K562 (cell line): ENCODE results near the gene DIPK1A. TPM values are rescaled to one million over a fixed set of nuclear protein-coding genes. Genes with fewer than 3 reads are reported as not detected.

ENCODE experiments used
- CCNT2 ChIP-seq: IDR thresholded peaks from 2 replicates; pipeline ENCODE4 v1.6.1; 2011; ENCODE audit warnings: borderline replicate concordance, low read depth, mild to moderate bottlenecking, moderate library complexity, mixed read lengths, low read length; ENCODE audit not compliant: insufficient read length; ENCODE audit errors: extremely low read depth
- L3MBTL2 ChIP-seq: fragments of 450-650 bp; IDR thresholded peaks from 2 replicates; pipeline ENCODE4 v1.6.1; 2016; ENCODE audit warnings: mild to moderate bottlenecking, moderate library complexity
- MAFF ChIP-seq: IDR thresholded peaks from 2 replicates; pipeline ENCODE4 v1.6.1; 2012; ENCODE audit warnings: low read length, improper control_type of control experiment
- NR2C2 ChIP-seq, 2 experiments: fragments of 200-800 bp in 1 of 2; sonication (Bioruptor generic) in 1 of 2; sonication (generic) in 1 of 2; formaldehyde crosslinking in 1 of 2; IDR thresholded peaks; 2 replicates each; pipeline versions ENCODE4 v1.6.1 to v1.8.0; 2016 to 2022; ENCODE audit warnings: mild to moderate bottlenecking in 1 of 2, missing compliant biosample characterization in 1 of 2, missing genetic modification characterization in 1 of 2, missing genetic modification reagents in 1 of 2
- RFX1 ChIP-seq: fragments of 450-650 bp; IDR thresholded peaks from 2 replicates; pipeline ENCODE4 v1.6.1; 2016; ENCODE audit warnings: mild to moderate bottlenecking, moderate library complexity
- ZNF318 ChIP-seq, 2 experiments: fragments of 450-650 bp; IDR thresholded peaks; 2 replicates each; pipeline ENCODE4 v1.6.1; 2016; ENCODE audit warnings: mild to moderate bottlenecking in 2 of 2, borderline replicate concordance in 1 of 2, low read depth in 1 of 2, moderate library complexity in 1 of 2
- polyA plus RNA-seq, 8 experiments: library from polyadenylated mRNA; depleted of rRNA in 4 of 8; stranded (reverse) in 5 of 8; unstranded in 3 of 8; fragments of >200 nt; fragmentation: Nextera tagmentation in 2 of 8; fragmentation: Illumina TruSeq in 1 of 8; extraction: Ambion mirVana in 2 of 8; extraction: Trizol in 1 of 8; gene quantifications; 2 replicates each; pipeline versions ENCODE4 v1.2.1 to v1.2.3, GENCODE V29; 2011 to 2014; ENCODE audit warnings: inconsistent platforms in 1 of 8, missing spikeins in 1 of 8
- total RNA-seq, 7 experiments: library from RNA; depleted of rRNA in 6 of 7; stranded (reverse); fragments of >200 nt in 6 of 7; fragmentation: Illumina TruSeq in 2 of 7; extraction: Trizol in 2 of 7; gene quantifications; 2 replicates each; pipeline versions ENCODE4 v1.2.1 to v1.2.3, GENCODE V29; 2011 to 2021; ENCODE audit warnings: low replicate concordance in 1 of 7

DIPK1A gene
- total and polyA plus RNA-seq, 9 of the 15 experiments (the other 6 are each of a cell fraction or from before 2014, with no cell fraction given), result 0.54 to 2.5 (median 1.3) TPM

GRCh38 chr1:92804721-92805201 is 156.5 kb downstream of the DIPK1A start (continued):
- TF ChIP-seq ZNF318 (IDR thresholded peaks at IDR 0.05; ENCODE audit: borderline replicate concordance in 1 of 2, low read depth in 1 of 2), result peak in 1 of 2 experiments; percentile 48; a peak in 1 of 4 replicates
- TF ChIP-seq NR2C2 (CRISPR knock-in tag; IDR thresholded peaks at IDR 0.05), result no peak
- TF ChIP-seq NR2C2 (tag; IDR thresholded peaks at IDR 0.05), result peak; percentile 61; the same call in 1 of the 2 replicates
- TF ChIP-seq RFX1, result peak; percentile 49; the same call in 1 of the 2 replicates
- TF ChIP-seq CCNT2, result no peak
- peak; percentile 14; the same call in 1 of the 2 replicates for TF ChIP-seq MAFF
- no peak for TF ChIP-seq L3MBTL2
